ENCODE results near the gene INTS1.
A peak's percentile ranks its signal among the peaks of the same experiment; 100 is the strongest.

INTS1 gene

DNA sequence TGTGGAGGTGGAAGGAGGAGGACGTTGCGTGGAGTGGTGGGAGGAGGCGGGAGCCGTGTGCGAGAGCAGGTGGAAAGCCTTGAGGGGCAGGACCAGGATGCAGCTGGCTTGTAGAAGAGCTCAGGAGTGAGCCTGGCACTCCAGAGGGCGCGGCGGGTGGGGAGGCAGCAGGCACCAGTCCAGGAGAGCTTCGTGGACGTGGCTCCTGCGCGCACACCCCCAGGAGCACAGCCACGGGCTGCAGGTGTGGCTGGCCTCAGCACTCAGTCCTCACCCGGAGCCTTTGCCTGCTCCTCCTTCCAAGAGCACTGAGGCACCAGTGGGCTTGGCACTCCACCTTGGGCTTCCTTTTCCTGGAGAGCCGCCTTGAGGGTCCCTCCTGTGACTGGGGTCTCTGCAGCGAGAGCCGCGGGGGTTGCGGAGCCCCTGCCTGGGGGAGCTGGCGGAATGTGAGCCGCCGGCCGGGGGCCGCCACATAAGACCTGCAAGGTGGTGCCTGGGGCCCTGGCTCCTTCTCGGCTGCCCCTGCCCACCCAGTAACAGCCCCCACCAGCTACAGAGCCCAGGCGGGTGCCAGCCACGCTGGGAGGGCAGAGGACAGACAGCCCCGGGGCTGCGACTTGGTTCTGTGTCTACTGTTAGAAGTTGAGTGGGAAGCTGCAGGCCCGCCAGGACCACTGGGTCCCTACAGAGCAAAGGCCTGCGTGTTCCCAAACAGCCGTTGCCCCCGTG lies 37.4 kb upstream of the INTS1 start:
- DNase-seq (ENCODE audit: low spot score) = no peak

DNA sequence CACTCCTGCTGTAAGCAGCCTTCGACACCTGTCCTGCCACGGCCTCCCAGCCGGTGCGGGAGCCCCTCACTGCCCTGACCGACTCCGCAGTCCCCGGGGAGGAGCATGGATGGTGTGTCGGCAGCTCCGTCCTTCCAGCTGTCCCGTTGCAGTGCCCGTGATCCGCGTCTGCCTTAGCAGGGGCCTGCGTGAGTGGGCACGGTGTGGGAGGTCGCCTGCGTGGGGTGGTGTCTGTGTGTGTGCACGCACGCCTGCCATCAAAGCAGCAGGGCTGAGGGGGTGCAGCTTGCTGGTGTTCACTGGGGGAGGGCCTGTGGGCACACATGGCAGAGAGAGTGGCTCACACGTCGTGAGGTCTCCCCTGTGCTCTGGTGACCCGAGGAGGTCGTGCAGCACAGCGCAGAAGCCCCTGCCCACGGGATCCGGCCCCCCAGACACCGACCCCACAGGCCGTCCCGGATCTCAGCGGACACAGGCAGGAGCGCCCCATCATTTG lies 36.6 kb upstream of the INTS1 start:
- DNase-seq (ENCODE audit: low spot score) = no peak

DNA sequence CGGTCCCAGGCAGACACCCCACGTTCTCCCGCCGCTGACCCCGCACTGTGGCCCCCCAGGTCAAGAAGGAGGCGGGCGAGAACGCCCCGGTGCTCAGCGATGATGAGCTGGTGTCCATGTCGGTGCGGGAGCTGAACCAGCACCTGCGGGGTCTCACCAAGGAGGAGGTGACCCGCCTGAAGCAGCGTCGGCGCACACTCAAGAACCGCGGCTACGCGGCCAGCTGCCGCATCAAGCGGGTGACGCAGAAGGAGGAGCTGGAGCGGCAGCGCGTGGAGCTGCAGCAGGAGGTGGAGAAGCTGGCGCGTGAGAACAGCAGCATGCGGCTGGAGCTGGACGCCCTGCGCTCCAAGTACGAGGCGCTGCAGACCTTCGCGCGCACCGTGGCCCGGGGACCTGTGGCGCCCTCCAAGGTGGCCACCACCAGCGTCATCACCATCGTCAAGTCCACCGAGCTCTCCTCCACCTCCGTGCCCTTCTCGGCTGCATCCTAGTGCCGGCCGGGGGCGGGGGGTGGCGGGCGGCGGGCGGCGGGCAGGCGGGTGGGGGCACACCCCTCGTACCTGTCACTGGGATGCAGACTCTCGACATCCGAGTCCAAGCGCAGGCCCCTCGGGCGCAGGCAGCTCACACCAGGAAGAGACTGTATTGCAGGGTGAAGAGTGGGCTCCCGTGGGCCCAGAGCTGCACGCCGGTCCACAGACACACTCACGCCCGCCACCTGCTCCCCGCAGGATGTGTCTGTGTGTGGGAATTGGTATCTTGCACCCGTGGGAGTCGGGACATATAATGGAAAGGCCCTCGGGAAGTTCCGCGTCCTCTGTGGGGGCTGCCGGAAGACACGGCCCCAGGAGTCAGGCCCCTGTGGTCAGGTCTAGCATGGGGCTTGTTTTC lies 35.9 kb upstream of the INTS1 start:
- no peak for DNase-seq (ENCODE audit: low spot score)

DNA sequence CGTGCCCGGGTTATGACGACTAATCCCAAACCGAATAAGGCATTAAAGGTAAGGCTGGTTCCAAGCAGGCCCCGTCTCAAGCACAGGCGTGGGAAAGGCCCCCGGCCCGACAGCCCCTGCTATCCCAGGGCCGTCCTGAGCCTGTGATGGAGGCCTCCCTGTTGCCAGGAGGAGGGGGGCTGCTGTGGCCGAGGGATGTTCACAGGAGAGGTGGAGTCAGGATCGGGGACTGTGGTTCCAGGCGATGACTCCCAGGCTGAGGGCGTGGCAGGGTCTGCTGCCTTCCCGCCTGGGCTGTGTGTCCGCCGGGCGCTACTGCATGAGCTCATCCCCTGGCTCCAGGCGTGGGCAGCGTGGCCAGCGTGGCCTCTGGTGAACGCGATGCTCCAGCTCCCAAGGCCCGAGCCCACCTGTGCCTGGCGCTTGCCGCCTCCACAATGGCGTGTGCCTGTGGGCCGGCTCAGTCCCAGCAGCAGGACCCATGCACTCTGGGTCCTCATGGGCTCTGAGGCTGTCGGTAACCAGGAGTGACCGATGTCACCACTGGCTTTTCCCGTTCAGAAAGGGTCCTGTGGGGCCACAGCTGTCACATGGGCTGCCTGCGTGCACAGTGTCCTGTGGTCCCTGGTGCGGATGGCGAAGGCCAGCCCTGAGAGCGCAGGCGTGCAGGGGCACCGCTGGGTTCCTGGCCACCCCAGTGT lies 35.1 kb upstream of the INTS1 start:
- no peak for DNase-seq (ENCODE audit: low spot score)

DNA sequence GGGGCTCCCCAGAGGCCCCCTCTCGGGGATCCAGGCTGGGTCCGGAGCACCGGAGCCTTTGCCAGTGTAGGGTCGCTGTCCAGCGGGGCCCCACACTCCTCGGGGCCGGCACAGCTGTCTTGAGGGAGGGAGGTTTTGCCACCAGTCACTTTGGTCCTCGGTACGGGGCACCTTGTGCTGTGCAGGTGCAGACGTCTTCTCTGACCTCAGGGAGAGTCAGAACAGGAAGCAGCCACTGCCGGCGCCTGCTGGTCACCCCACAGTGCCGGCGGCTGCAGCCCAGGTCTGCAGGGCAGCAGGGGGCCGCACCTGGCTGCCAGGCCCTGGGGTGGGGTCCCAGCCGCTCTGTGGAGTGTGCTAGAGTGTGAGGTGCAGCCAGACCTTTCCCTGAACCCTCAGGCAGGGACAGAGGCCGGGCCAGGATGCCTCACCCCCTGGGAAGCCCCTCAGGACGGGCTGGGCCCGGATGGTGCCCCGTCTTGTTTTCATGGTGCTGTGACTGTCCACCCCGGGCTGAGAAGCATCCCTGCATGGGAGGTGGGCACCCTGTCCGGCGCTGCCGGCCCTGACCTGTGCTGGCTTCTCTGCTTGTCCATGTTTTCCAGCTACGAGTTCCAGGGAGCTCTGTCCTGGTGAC lies 34.5 kb upstream of the INTS1 start:
- DNase-seq (ENCODE audit: low spot score) = no peak

DNA sequence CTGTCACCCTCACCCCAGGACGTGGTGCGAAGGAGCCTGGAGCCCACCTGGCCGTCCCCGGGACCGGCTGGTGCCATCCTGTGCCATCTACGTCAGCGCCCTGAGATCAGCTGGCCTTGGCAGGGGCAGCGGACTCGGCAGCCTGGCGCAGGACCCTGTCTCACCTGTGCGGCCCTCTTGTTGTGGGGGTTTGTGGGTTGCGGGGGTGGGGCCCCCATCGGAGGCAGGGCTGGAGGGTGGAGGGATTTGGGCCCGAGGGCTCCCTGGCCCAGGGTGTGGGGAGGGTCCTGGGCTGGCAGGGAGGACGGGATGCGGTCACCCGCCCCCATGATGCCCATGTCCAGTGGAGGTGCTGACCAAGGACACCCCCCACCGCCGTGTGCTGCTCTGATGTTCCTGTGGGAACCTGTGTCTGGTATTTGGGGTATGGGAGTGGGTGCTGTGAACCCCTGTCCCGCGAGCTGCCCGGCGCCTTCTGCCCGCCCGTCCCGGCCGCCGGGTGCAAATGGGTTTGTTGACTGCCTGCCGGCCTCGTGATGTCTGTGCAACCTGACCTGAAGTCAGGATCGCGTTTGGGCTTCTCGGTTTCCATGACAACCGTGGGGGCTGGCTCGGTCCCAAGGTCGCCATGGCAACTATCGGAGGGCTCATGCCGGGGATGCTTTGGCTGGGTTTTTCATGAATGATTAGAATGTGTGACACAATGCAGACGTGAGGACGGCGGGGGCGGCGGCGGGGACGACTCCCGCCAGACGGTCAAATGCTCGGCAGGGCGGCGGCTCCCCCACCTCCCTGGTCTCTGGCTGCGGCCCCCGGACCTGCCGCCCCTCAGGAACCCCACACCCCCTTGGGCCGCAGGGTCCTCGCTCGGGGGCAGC lies 33.6 kb upstream of the INTS1 start:
- peak; percentile 98 for DNase-seq (ENCODE audit: low spot score)

DNA sequence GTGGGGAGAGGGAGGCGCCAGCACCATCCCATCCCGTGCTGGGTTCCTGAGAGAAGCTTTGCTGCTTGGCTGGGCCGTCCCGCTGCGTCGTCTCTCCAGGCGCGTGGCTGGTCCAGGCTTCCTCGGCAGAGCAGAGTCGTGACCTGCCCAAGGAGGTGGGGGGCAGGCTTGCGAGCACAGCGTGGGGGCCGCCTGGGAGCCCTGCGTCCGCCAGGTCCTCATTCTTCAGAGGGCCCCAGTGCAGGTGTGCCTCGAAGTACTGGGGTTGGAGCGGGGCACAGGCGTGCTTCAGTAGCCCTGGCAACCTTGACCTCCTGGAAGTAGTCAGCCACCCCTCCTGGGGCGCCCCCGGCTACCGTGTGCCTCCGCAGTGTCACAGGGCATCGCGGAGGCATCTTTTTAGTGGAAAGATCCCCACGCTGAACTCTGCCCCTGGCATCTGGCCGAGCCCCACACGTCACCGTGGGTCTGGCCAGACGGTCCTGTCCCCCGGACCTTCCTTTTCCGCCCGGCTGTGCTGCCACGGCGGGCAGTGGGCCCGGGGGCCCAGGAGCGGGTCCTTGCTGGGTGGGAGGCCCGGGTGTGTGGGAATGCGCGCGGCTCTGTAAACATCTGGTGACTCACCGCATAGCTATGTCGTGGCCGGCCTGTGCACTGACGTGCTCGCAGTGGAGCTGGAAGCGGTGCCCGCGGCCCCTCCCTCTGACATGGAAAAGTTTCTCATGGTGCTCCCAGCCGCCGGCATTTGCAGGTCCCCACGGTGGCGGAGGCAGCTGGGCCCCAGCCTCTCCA lies 32.8 kb upstream of the INTS1 start:
- peak; percentile 98 for DNase-seq (ENCODE audit: low spot score)

DNA sequence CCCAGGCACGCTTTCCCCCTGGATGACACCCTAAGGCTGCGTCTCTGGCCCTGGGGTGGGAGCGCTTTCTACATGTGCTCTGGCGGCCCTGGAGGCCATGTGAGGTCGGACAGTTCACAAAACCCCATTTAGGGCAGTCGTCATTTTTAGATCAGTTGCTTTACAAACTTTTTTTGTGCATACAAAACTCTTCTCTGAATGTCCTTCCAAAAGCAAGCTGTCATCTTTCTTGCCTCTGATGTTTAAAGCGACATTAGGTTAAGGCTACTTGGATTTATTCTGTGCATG lies 32.2 kb upstream of the INTS1 start:
- DNase-seq (ENCODE audit: low spot score) = no peak

DNA sequence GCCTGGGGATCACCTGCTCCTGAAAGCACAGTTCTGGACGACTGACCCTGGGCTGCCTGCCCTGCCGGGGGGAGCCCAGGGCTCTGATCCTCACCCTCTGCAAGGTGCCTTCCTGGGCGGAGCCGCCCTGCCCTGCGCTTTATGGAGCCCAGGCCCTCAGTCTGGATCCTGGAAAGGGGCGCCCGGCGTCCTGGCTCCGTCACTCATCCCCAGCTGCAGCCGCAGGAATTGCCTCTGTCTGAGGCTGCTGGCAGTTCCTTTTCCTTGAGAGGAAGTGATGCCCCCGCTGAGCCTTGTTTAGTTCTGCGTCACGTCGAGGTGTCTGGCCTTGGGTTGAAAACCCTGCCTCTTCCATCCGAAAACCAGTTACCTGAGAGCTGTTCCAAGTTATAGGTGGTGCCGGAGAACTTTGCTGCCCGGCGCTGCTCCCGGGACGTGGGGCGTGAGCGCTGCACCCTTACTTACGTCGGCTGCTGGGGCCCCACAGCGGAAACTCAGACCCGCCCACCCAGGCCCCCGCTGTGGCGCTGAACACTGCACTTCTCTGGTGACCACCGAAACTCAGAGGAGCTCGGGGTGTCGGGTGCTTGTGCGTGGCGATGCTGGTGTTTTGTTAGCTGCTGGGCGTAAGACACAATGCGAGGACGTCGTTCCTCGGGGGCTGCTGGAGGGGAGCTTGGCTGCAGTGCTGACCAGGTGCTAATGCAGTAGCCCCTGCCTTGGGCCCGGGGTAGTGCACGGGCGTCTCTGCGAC lies 31.7 kb upstream of the INTS1 start:
- DNase-seq (ENCODE audit: low spot score) = no peak

DNA sequence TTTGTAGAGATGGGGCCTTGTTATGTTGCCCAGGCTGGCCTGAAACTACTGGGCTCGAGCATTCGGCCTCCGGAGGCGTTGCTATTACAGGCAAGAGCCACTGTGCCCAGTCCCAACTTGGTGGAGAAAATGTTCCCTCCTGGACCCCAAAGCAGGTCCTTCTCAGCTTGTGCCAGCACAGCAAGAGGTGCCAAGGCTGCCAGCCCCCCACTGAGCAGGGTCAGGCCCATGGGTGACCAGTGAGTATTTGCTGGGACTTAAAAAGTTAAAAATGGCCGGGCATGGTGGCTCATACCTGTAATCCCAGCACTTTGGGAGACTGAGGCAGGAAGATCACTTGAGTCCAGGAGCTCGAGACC lies 30.9 kb upstream of the INTS1 start:
- no peak for DNase-seq (ENCODE audit: low spot score)

DNA sequence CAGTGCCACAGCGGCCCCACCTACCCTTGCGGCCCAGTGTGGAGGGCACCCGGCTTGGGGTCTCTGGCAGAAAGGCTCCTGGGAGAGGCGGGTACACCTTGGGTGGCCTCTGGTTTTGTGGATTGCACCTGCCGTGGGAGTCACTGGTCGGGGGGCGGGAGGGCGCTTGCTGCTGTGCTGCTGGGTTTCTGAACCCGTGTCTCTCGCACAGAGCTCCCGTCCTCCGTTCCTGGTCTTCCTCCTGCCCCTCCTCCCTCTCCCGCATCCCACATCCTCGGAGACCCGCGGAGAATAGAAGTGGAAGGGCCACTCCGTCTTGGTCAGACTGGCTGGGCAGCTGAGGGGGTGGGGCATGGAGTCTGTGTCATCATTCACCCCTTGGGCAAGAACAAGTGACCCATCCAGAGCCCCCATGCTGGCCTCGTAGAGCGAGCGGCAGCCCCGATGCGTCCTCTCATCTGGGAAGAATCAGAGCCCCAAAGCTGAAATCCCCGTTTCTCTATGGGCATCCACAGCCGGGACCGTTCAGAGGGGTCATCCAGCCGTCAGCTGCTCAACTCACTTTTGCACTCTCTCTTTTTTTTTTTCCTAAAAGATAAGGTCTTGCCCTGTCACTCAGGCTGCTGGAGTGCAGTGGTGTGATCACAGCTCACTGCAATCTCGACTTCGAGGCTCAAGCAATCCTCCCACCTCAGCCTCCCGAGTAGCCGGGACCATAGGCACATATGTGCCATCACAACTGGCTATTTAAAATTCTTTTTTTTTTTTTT lies 30.3 kb upstream of the INTS1 start:
- no peak for DNase-seq (ENCODE audit: low spot score)

DNA sequence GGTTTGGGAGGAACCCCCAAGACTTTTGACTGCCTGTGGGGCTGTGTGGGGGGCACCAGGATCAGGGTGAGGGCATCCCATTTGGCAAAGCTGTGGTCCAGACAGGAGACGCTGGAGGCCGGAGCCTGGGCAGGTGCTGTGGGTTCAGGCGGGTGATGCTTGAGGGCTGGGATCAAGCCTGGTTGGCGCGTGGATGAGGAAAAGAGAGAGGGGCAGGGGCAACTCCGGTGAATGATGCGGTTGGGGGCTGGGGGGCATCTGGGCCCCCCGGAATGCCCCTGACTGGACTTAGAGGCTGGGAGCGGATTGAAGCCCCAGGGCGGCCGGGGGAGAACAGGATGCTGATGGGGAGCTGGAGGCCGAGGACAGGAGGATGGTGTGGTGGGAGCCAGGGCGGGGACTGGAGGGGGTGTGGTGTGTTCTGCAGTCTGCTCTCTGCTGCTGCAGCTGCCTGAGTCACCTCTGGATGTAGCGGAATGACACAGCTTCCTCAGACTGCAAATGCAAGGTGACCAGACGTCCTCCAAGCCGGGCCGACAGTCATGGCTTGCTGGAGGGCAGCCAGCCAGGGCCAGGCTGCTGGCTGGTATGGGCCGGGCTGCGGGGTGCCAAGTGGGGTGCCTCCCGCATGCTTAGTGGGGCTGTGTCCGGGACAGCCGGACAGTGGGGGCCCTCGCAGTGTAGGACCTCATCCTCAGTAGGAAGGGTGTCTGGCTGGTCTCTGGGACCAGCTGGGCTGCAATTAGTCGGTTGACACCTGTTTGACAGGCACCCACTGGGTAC lies 29.5 kb upstream of the INTS1 start:
- peak; percentile 88 for DNase-seq (ENCODE audit: low spot score)

DNA sequence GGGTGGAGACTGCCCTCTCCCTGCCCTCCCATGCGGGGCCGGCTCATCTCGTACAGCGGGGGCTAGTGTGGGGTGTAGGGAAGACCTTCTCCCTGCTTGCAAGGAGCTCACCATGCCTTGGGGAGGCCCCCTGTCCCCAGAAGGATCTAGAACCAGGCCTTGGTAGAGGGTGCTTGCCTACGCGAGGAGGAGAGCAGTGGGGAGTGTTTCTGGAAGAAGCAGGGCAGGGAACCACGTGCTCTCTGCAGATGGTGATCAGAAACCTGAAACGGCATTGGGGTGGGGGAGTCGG lies 29.0 kb upstream of the INTS1 start:
- no peak for DNase-seq (ENCODE audit: low spot score)

DNA sequence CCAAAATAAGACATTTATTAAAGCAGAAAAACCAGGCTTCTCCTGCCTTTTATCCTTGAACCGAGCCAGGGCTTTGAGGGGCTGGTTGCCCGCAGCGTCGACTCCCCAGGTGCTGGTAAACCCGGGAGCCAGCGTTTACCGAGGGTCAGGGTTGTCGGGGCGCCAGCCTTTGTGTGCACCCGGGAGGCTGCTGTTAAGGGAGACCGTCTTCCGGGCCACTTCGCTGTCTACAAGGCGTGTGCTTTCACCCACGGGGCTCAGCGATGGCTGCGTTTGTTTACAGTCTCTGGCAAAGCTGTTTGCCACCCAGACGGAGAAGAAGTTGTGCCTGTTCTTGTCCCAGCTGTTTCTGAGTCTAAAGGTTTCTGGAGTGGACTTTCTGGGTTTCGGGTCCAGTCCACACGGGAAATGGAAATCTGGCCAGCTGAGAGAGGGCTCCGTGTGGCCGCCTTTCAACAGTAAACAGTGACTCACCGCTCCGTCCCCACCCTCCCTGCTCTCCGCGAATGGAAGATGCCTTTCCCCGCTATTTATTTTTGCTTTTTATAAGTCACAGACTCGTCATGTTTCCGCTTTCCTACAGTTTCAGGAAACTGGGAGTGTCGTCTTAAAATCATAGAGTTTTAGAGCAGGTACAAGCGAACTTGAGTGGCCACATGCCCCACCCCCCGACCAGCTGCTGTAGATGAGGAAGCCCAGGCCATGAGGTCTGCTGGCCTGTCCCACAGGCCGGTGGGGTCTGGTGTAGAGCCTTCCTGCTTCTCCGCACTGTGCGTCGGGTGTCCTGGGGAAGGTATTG lies 28.5 kb upstream of the INTS1 start:
- peak; percentile 91 for DNase-seq (ENCODE audit: low spot score)

DNA sequence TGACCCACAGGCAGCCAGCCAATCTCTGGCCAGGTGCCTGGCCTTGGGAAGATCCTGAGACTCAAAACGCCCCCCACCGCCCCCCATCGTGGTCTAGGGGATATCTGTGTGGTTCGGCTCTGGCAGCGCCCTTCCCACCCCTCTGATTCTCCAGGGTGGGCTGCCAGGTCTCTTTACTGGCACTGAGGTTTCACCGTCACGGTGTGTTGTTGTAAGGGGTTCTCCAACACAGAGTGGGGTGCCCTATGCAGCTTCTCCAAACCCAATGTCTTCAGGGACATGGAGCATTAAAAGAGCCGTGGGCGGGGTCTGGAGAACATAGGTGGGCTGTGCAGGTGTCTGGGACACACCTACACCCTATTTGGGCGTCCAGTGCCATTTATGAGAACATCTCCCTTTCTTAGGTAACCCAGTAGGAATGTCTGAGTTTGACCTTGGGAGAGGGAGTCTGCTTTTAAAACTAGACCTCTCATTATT lies 27.8 kb upstream of the INTS1 start:
- no peak for DNase-seq (ENCODE audit: low spot score)

DNA sequence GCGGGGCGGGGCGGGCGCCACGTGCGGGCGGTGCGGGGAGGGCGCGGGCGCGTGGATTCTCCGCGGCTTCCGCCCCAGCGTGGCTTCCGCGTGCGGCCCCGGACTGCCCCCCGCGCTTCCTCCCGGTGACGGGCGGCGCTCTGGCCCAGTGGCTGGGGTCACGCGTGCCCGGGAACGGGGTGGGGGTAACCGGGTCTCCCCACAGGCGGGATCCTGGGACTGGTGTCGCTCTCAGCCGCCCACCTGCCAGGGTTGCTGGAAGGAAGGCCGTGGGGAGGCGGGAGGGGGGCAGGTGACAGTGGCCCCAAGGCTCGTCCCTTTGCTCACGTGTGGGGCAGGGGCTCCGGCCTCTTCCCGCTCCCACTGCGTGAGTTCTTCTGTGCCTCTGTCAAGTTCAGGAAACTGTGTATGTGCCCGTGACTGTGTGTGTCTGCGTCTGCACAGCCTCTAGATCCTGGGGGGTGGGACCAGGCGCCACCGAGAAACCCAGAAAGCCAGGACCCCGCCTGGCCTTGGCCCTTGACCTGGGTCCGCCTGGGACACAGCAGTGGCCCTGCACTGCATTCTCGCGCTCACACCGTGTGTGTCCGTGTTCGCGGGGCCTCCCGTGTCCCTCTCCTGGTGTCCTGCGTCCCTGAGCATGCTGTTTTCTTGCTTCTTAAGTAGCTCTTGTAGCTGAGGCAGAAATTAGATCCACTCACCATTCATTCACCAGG lies 27.2 kb upstream of the INTS1 start:
- no peak for DNase-seq (ENCODE audit: low spot score)

DNA sequence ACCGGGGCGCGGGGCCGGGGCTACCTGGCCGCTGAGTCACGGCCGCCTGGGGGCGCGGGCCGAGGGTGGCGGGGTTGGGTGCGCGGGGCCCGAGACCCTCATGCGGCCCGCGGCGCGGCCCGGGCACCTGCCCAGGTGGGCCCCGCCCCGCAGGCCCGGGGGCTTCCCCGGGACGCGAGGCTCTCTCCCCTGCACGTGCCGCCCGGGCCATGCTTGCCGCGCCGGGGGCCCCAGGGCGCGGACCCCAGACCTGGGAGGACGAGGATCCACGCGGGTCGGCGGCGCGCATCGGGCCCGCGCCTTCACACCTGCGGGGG lies 26.7 kb upstream of the INTS1 start:
- no peak for DNase-seq (ENCODE audit: low spot score)
